ENCODE measurements around the gene NEDD9. TPM values are rescaled to one million over a fixed set of nuclear protein-coding genes. Genes with fewer than 3 reads are reported as not detected.

Gene NEDD9, protein sequence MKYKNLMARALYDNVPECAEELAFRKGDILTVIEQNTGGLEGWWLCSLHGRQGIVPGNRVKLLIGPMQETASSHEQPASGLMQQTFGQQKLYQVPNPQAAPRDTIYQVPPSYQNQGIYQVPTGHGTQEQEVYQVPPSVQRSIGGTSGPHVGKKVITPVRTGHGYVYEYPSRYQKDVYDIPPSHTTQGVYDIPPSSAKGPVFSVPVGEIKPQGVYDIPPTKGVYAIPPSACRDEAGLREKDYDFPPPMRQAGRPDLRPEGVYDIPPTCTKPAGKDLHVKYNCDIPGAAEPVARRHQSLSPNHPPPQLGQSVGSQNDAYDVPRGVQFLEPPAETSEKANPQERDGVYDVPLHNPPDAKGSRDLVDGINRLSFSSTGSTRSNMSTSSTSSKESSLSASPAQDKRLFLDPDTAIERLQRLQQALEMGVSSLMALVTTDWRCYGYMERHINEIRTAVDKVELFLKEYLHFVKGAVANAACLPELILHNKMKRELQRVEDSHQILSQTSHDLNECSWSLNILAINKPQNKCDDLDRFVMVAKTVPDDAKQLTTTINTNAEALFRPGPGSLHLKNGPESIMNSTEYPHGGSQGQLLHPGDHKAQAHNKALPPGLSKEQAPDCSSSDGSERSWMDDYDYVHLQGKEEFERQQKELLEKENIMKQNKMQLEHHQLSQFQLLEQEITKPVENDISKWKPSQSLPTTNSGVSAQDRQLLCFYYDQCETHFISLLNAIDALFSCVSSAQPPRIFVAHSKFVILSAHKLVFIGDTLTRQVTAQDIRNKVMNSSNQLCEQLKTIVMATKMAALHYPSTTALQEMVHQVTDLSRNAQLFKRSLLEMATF
- 31.1 TPM for total RNA-seq
- long read RNA-seq, partial matches to known transcripts: 20 of 24 reads
- long read RNA-seq, other reads (novel, unspliced or antisense): 4 of 24 reads

DNA sequence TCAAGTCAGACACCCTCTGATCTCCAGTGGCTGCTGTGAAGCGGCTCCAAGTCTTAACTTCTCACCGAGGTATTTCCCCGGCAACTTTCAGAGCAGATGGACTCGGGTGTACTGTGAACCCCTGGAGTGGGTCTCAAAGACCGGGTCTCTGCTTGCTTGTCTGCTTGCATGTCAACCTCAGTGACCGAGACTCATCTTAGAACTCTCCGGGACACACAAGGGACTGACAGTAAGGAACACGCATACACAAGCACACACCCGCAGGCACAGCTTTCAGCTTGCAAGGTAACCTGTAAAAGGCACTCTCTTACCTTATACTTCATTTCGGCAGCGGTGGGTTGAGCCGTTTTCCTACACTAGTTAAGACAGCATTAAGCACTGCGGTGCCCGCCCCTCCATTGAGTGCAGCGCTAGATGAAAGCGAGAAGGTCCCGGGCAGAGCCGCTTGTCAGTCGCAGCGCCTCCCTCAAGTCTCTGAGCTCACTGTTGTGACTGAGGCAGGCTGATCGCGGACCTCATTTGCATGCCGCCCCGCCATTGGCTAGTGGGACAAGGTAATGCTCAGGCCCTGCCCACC lies at the start of gene NEDD9:
TSS of gene NEDD9 (minus strand) at position 476 of the 577 bp plus-strand sequence. CDS start at position 323, 153 bp downstream.
- intact Hi-C loops (cut with micrococcal nuclease): loop anchor here (5.0 kb wide), 1 partner anchor 265 kb away; no protein-coding TSS in a partner anchor
- DNase-seq (peak; percentile 95), ATAC-seq (peak; percentile 99)

DNA sequence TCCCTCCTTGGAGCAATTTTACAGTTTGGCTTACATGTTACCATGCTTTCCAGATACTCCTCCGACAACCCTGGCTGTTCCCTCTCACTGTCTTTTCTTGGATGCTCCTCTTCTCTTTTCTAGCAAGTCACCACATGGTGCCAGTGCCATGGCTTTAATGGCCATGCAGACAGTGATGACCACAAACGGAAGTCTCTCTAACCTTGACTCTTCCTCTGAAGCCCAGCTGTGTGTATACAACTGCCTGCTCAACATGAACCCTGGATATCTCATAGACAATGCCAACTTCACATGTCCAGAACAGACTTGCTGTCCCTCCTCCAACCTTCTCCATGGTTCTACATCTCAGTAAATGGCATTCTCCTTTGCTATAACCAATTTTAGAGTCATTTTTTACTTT lies 49.8 kb upstream of the NEDD9 start:
- no peak for DNase-seq
- no peak for ATAC-seq
- intact Hi-C loops (cut with micrococcal nuclease): no loop called here

DNA sequence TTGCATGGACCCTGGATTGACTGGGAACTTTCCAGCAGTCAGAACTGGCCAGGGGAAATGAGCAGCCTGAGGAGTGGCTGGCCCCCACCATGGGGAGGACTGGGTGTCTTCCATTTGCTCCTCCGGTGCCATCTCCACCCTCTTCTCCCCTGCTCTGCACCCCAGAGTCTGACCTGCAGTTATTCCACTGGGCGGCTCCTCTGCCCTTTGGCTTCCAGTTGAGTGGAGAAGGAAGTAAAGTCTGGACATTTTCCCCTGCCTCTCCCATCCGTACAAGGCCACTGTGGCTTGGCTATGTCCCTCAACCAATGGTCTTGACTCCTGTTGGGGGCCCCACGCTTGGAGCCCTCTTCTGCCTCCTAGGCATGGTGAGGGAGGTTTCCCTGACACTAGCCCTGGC lies 47.9 kb upstream of the NEDD9 start:
- ATAC-seq (no peak), DNase-seq (no peak)
- intact Hi-C loops (cut with micrococcal nuclease): no loop called here

DNA sequence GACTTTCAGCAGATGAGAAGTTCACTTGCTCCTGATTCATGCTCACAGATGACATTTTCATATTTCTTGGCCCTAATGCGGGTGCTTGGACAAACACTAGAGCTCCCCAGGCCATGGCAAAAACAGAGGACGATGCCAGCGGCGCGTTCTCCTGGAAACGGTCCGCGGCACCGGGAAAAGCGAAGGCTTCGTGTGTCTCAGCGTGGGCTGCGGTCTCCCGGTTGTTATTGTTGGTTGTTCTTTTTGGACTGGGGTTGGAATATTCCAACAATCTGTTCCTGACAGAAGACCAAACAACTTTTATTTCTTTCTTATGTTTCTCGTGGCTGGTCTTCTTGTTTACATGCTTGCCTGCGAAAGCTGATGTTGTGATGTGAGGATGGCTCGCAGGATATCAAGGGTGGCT lies 46.8 kb upstream of the NEDD9 start:
- intact Hi-C loops (cut with micrococcal nuclease): no loop called here
- ATAC-seq: no peak
- no peak for DNase-seq

DNA sequence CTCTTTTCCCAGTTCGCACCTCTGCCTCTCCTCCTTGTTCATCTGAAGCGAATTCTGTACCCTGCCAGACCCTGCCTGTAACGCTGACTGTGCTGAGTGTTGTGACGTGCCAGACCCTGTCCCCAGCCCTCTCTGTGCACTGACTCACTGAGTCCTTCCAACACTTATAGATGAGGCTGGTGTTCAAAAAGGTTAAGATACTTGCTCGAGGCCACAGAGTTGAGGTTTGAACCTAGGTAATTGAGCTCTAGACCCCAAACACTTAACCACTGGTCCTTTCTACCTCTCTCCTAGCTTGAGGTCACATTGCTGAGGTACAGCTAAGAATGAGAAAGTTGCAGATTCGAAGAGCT lies 45.7 kb upstream of the NEDD9 start:
- DNase-seq (no peak), ATAC-seq (no peak)
- intact Hi-C loops (cut with micrococcal nuclease): no loop called here

DNA sequence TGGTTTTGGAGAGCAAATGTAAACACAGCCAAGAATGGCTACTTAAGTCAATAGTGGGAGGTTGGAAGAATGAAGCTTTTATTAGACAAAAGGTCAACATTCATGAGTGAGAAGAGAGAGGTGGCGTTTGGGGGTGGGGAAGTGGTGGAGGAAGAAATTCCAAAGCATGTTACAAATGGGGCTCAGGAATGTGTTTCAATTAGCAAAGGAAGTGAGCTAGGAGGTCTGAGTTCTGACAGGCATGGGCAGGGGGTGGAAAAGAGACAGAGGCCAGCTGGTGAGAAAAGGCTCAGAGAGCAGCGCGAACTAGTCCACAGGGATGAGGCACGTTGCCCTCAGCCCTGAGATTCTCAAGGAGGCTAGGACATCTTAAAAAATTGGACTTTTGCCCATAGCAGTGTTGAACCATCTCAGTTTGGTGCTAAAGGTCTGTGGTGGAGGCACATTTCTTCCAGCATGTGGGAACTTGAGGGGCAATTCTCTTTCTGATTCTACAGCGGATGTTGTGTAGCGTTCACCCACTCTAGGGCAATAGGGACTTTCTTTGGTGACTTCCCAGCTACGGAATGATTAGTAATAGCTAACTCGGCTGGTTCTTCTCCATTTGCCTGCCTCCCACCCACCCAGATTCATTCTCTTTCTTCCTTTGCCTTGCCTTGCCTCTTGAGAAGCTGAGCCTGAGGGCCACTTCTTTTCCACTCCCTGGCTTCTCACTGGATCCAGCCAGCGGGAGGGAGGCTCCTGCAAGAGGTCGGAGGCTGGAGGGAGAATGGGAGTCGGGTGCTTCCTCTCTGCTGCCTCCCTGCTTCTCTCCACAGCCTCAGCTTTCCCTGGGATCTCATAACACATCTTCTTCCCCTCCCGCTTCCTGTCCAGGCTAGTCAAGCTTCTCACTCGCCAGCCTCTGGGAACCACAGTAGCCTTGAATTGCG lies 45.1 kb upstream of the NEDD9 start:
- ATAC-seq (peak; percentile 14), DNase-seq (no peak)
- intact Hi-C loops (cut with micrococcal nuclease): no loop called here

DNA sequence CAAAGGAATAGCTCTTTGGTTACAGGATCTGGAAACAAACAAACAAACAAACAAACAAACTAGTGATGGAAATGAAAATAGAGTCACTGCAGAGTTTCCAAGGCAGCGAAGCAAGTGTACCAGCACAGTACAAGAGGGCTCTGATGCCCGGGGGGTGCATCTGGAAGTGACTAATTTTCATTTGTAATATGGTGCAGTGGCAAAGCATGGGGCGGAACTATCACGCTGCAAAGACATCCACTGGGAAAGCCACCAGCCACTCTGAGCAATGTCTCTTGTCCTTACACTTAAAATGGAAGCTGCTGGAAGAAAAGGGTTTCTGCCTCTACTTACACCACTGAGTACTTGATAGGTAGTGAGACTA lies 44.4 kb upstream of the NEDD9 start:
- no peak for DNase-seq
- ATAC-seq: no peak
- intact Hi-C loops (cut with micrococcal nuclease): no loop called here

DNA sequence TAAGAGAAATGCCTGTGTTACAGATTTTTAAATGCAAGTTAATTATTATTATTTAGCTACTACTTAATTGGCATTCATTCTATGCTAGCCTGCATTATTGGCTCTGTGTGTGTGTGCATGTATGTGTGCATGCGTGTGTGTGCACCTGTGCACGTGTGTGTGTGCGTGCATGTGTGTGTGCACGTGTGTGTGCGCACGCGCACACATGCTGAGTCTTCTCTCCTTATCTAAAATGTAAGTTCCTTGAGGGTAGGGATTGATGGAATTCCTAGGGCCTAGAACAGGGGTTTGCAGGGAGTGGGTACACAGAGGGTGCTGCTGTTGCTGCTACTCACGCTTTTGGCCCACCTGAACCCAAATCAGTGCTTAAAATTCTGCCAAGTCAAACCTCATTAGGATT lies 43.8 kb upstream of the NEDD9 start:
- ATAC-seq (no peak), DNase-seq (no peak)
- intact Hi-C loops (cut with micrococcal nuclease): no loop called here

DNA sequence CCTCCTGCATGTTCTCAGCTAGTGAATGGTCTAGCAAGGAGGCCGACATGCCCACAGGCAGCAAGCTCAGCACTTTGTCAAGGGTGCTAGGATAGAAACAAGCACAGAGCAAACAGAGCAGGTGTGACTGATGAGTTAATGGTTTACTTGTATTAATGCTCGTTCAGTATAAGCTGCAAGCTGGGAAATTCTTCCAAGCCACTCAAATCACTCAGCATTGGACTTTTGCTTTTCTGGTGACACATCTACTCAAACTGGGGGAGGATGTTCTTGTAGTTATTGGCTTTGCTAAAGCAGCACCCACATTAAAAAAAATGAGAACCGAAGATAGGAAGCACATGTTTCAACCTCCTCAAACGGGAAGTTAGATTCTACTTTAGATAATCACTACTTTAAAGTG lies 43.1 kb upstream of the NEDD9 start:
- intact Hi-C loops (cut with micrococcal nuclease): no loop called here
- no peak for DNase-seq
- ATAC-seq: no peak

DNA sequence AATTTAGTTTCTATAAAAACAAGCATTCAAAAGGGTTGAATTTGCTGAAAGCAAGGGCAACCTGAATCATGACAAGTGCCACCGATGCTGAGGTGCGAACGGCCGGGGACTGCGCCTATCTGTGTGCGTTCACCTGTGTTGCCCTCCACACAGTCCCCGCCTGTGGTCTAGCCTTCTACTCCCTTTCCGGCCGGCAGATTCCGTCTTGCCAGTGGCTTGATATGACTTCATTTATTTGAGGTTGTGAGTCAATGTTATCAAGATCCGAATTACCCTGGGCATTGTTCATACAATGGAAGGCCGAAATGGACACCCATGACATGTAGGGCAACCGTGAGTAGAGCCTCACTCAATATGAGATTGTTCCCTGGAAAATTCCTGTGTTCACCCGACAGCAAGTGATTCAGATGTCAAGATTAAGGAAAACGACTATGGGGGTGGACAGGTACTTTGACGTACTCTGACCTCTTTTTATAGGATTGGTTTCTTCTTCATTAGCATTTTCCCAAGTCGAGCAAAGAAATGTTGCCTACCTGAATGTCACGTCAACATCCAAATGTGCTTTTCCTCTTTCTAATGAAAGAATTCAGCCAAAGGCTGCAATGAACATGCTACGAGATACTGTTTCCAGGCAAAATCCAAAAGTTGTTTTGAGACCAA lies 41.1 kb upstream of the NEDD9 start:
- ATAC-seq (no peak), DNase-seq (no peak)
- intact Hi-C loops (cut with micrococcal nuclease): no loop called here

DNA sequence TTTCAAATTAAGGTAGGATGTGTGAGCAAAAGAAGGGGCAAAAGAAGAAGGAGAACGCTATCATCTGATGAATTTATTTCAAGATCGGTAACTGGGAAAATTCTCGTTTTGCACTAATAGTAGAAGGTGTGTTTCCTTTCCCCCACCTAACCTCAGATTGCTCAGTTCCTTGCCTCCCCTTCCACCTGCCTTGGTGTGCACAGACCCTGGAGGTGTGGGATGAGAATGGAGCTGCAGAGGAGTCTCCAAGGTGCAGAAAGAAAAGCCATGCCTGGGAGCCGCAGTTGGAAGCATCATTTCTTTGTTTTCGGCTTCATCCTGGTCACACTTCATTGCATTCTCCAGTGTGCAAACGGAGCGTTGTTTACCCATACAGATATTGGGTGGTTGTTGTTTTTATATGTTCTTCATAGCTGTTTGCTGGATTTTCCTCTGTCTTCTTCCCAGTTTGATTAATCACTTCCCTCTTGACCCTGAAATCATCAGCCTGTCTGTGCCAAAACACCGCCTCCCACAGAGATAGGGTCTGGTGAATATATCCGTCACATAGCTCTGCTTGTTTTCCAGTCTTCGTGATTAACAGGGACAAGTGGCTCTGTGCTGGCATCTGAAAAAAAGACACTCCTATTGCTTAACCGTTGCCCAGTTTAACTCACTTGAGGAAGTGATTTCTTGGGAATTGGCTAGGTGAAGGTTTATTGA lies 40.2 kb upstream of the NEDD9 start:
- ATAC-seq (peak; percentile 66), DNase-seq (no peak)
- intact Hi-C loops (cut with micrococcal nuclease): no loop called here

DNA sequence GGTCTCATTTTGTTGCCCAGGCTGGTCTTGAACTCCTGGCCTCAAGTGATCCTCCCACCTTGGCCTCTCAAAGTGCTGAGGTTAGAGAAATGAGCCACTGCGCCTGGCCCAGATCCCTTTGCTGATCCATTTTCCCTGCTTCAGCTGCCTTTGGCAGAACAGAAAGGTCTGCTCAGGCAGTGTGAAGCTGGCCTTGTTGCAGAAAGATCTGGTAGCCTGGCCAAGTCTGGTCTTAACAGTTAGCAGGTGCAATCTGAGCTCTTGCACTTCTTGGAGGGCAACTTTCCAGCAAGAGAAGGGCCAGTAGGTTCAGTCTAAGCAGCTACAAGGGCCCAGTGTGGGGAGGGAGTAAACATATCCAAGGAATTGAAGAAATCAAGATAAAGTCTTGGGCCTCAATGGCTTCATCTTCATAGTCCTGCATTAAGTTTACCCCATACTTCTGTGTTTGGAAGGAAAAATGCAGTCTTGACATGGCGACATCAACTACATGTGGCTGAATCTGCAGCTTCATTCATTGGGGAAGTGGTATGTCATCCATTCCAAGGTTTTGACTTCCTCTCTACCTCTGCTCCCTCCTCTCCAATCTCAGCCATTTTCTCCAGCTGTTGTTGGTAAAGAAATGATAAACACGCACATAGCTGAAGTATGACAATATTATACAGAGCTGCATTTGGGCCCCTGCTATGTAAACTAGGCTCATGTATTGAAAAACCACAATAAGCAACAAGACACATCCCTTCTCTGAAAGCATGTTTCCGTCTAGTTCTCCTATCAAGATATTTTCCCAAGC lies 39.0 kb upstream of the NEDD9 start:
- no peak for DNase-seq
- ATAC-seq: peak; percentile 47

DNA sequence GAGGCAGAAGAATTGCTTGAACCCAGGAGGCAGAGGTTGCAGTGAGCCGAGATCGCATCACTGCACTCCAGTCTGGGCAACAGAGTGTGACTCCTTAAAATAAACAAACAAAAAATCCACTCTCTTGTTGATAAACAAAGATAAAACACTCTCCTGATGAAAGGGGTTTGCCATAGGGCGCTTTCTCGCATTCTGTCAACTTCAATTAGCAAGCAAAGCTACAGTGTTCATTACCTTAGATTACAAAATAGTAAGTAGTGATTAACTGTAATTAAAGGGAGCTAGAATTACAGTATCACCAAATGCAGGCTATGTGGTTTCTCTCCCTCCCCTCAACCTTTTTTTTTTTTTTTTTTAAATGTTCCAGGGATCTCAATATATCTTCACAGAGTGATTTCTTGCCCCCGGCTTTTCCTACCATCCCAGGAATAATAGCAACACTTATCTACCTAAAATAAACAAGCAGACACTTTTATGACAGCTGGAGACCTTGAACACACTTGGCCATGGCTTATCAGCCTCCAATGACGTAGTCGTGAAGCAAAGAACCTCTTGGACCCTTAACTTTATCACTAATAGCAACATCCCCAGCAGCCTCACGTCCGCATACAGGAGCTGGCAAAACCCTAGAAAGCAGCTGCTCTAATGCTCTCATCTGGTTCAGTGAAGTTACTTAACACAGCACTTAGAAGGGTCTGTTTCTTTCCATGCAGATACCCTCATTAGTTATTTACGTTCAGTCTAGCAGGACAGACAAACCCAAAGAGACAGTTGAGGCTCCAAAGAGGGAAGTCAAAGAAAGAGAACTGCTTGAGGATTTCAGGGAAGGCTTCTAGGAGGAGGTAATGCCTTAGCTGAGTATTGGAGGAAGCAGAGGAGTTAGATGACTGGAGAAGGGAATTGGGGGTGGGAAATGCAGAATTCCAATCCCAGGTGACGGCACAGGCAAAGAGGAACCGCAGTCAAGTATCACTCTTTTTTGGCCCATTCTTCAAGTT lies 37.9 kb upstream of the NEDD9 start:
- DNase-seq (no peak), ATAC-seq (peak; percentile 92)
- intact Hi-C loops (cut with micrococcal nuclease): no loop called here

More for the DNA sequence above, 39.0 kb upstream of the NEDD9 start:
- intact Hi-C loops (cut with micrococcal nuclease): no loop called here

DNA sequence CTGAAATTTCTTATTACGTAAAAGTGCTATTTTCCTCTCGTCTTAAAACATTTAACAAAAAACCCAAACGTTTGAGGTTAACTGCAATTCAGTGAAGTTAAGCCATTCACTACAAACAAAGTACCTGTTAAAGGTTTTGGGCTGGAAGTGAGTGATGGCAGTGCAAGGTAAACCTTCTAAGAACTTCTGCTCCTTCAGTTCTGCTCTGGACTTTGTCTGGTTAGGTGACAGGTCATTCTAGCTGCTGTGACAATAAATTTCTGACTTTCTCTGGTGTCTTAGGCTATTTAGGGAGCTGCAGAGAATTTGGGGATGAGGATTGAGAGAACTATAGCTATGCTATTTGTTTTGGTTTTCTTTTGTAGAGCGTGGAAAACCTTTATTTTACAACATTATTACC lies 36.5 kb upstream of the NEDD9 start:
- intact Hi-C loops (cut with micrococcal nuclease): no loop called here

DNA sequence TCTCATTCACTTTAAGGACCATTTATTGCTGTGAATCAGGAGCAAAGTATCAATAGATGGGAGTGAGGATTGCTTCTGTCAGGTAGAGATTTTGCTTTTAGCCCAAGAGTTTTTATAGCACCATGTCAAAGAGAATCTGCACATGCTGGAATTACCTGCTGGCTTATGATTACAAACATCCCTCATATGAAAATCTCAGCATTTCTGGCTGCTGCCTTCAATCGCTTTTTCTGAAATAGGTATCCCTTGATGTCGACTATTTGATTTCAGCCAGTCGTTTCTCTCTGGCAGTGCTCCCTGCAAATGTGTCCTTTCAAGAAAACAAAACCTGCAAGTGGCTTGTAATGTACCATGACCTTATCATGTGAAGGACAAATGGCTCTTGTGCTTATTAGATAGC lies 34.5 kb upstream of the NEDD9 start:
- no peak for DNase-seq
- ATAC-seq: no peak
- intact Hi-C loops (cut with micrococcal nuclease): no loop called here

More for the DNA sequence above, 36.5 kb upstream of the NEDD9 start:
- no peak for ATAC-seq
- no peak for DNase-seq

DNA sequence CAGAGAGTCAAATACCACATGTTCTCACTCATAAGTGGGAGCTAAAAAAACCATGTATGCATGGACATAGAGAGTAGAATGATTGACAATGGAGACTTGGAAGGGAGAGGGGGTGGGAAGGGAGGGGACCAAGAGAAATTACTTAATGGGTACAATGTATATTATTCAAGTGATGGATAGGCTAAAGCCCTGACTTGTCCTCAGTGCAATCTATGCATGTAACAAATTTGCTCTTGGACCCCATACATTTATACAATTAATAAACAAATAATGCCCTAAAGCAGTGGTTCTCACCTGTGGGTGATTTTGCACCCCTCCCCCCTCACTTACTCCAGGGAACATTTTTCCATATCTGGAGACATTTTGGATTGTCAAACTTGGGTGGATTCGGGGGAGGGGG lies 33.5 kb upstream of the NEDD9 start:
- intact Hi-C loops (cut with micrococcal nuclease): no loop called here
- ATAC-seq (no peak), DNase-seq (no peak)
